ENCODE results near the gene RASD1.
"Not testable (repeated sequence)": the region's sequence is repeated elsewhere in the genome, so short reads cannot be mapped to it uniquely, and the experiment has no call there.

RASD1 gene

DNA sequence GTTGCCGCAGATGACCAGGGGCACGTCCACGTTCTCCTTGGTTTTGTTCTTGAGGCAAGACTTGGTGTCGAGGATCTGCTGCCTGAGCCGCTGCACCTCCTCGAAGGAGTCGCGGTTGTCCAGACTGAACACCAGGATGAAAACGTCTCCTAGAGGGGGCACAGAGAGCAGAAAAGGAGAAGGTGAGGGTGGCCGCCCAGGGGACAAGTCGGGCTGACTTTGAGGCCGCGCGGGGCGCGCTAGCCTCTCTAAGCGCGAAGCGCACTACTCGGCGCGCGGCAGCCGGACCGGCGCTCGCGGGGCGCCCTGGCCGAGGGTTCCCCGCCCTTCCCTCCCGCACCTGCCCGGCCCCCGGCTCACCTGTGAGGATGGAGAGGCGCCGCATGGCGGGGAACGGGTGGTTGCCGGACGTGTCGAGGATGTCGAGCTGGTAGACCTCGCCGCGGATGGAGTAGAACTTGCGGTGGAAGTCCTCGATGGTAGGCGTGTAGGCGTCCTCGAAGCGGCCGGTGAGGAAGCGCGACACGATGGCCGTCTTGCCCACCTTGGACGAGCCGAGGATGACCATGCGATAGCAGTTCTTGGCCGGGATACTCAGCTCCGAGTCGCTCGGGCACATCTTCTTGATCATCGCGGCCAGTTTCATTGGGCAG is 533 bp downstream of the RASD1 start:
- DNase-seq, result peak; percentile 18

GRCh38 chr17:17494870-17495535 is 1.2 kb downstream of the RASD1 start:
- no peak for DNase-seq

DNA sequence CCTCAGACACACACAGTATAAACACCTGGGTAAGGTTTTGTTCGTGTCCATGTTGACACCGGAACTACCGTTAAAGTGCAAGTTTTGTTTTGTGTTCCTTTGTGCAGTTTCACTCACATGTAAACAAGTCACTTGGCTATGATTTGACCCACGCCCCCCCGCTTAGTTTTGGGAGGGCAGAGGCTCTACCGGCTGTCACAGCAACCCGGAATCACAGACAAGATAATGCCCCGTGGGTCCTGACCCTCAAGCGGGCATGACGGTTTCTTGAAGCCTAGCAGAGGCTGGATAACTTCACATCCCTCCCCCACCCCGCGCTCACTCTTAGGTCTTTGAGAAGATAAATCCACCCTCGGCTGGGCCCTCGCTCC is 1.7 kb downstream of the RASD1 start:
- DNase-seq, result no peak

- no peak for DNase-seq
These were observed 2.2 kb downstream of the RASD1 start for GRCh38 chr17:17493986-17494466.

- no peak for DNase-seq
These were observed 2.8 kb downstream of the RASD1 start for GRCh38 chr17:17493249-17493985.

- DNase-seq, result no peak
These were observed 3.6 kb downstream of the RASD1 start for GRCh38 chr17:17492571-17492970.

DNA sequence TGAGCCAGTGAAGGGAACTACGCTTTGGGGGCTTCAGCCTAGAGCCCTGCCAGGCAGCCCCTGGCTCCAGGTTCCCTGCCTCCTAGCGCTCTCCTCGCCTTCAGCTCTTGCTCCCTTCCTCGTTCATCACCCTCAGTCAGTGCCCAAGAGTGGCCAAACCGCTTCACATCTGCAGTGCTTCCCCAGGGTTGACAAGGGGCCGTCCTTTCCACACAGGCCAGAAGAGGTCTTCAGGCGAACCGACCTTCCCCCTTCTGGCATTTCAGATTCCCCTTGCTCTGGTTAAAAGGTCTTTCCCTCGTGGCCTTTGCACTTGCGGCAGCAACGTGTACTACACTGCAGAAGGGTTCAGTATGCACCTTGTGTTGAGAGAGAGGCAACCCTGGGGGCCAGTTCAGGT is 4.1 kb downstream of the RASD1 start:
- DNase-seq, result no peak

- DNase-seq, result no peak
These were observed 4.6 kb downstream of the RASD1 start for GRCh38 chr17:17491546-17491988.

GRCh38 chr17:17491031-17491471 is 5.1 kb downstream of the RASD1 start:
- no peak for DNase-seq

- no peak for DNase-seq
These were observed 8.2 kb downstream of the RASD1 start for GRCh38 chr17:17487998-17488397.

DNA sequence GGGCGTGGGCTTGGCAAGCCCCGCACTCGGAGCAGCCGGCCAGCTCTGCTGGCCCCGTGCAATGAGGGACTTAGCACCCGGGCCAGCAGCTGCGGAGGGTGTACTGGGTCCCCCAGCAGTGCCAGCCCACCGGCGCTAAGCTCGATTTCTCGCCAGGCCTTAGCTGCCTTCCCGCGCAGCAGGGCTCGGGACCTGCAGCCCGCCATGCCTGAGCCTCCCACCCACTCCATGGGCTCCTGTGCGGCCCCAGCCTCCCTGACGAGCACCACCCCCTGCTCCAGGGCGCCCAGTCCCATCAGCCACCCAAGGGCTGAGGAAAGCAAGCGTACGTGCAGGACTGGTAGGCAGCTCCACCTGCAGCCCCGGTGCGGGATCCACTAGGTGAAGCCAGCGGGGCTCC is 9.8 kb downstream of the RASD1 start:
- DNase-seq, result not testable (repeated sequence)

GRCh38 chr17:17485420-17485819 is 10.8 kb downstream of the RASD1 start:
- DNase-seq, result no peak

DNA sequence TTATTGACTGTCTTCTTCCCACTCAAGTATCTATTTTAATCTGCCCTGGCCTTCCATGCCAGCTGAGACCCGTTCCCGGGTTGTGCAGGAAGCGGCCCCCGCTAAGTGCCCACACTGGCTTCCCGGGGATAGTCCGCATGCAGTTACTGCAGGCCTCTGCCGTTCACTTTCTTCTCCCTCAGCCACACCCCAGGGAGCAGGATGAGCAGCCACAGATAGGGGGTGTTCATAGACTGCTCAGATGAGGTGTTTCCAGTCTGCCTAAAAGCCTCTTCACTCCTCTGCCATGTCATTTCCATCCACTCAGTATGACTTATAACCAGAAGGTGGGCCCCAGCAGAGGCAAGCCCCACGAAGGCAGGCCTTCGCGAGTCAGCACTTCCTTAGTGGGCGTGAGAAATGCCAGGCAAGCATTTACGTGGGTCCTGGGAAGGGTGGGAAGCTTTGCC is 11.7 kb downstream of the RASD1 start:
- no peak for DNase-seq

GRCh38 chr17:17481860-17482259 is 14.3 kb downstream of the RASD1 start:
- no peak for DNase-seq

DNA sequence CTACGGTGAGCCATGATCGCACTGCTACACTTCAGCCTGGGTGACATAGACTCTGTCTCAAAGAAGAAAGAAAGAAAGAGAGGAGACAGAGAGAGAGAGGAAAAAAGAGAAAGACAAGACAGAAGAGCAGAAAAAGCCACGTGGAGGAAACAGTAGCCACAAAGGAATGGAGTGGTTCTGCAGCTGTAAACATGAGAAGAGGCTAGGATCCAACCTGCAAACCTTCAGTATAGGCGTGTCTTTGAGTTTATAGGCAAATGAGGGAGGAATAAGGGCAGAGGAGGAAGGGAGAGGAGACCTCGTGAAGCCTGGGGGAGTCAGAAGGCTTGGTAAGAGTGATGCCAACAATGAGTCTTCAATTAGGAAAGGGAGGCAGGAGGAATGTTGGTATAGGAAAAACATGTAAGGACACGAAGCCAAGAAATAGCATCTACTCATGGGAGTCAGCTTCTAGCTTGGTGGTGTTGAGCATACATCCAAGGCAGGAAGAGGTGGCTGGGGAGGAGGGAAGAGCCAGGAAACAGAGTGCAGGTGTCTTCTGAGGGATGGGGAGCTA is 15.5 kb downstream of the RASD1 start:
- no peak for DNase-seq

GRCh38 chr17:17479209-17479608 is 17.0 kb downstream of the RASD1 start:
- no peak for DNase-seq

DNA sequence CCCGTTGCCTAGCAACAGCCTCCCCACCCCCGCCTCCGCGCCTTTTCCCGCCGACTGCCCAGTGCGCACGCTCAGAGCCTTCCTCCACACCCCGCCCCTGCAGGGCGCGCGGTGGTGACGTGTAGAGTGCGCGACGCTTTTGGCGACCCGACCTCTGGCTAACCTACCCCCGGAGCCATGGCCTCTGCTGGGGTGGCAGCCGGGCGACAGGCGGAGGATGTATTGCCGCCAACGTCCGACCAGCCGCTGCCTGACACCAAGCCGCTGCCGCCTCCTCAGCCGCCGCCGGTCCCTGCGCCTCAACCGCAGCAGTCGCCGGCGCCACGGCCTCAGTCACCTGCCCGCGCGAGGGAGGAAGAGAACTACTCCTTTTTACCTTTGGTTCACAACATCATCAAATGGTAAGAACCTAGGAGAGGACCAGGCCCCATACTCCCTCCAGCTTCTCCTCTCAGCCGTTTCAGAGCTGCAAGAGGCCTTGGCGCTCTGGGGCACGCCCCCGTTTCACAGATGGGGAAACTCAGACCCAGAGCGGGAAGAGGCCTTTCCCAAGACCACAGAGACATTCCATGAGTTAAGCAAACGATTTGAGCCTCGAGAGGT is 19.2 kb downstream of the RASD1 start, which contains the start of gene MED9:
Gene MED9 (plus strand): TSS at position 136 of the 603 bp plus-strand sequence. CDS start 42 bp downstream, at position 178.
- peak; percentile 94 for DNase-seq

- no peak for DNase-seq
These were observed 21.9 kb downstream of the RASD1 start for GRCh38 chr17:17474341-17474740.

- DNase-seq, result no peak
These were observed 23.8 kb downstream of the RASD1 start for GRCh38 chr17:17472333-17472920.

DNA sequence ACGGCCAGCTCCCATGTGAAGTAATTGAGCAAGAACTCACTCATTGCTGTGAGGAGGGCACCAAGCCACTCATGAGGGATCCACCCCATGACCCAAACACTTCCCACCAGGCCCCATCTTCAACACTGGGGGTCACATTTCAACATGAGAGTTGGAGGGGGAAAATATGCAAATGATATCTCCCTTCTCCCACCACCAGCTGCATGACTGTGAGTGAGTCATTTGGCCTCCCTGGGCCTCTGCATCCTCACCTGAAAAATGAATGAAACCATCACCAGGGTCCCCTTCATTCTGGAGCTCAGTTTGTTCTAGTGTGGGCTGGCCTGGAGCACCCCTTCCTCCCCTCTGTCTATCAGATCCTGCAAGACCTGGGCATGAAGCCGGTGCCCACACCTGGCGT is 26.2 kb downstream of the RASD1 start:
- no peak for DNase-seq

- no peak for DNase-seq
These were observed 26.8 kb downstream of the RASD1 start for GRCh38 chr17:17469358-17469757.

- DNase-seq, result no peak
These were observed 27.8 kb downstream of the RASD1 start for GRCh38 chr17:17468217-17469010.

Data from CD4-positive, alpha-beta T cell treated with Interleukin-21 for 1 hour (primary cell).